K562 (cell line): ENCODE data around the gene MMP21. TPM values are rescaled to one million over a fixed set of nuclear protein-coding genes. Genes with fewer than 3 reads are reported as not detected.

Experiments used
- ATAC-seq: fragments of 200-7000 bp; cut with Tn5 transposase; 3 replicates; pipeline ENCODE4 v1.9.1; 2020; ENCODE audit warnings: moderate library complexity
- BruUV-seq: library from RNA; stranded (reverse); fragments of 400-500 nt; replicated peaks from 2 replicates; lab custom pipeline; 2021; lab: Mats Ljungman, UMichigan
- CTCF ChIA-PET: fragments of 300-600 bp; formaldehyde crosslinking; extraction: SDS; loops from one replicate; lab custom pipeline; 2021; ENCODE audit warnings: low intra/inter-chr PET ratio; lab: Yijun Ruan, JAX
- POLR2A ChIA-PET: fragments of 300-600, 350-650 bp; sonication (Branson Sonifier 250); formaldehyde crosslinking; extraction: SDS; loops from one replicate; lab custom pipeline; 2021; ENCODE audit warnings: antibody characterized with exemption, inconsistent platforms; lab: Yijun Ruan, JAX
- DNase-seq, 4 experiments: peaks; one replicate each; pipeline versions ENCODE4 v3.0.0 to v3.0.0-alpha.2; 2011 to 2018; ENCODE audit warnings: low spot score in 3 of 4, mixed read lengths in 3 of 4; ENCODE audit errors: extremely low read depth in 1 of 4
- FAIRE-seq: peaks from 2 replicates; lab custom pipeline; 2011; peaks lifted over from hg19 to GRCh38; lab: Jason Lieb, UNC
- H2AFZ ChIP-seq: 2 replicates; pipeline ENCODE4 v1.6.0; 2011; ENCODE audit warnings: low read depth, low read length, control low read depth, inconsistent platforms
- H3K27ac ChIP-seq: fragments of 200-600 bp; 3 replicates; pipeline ENCODE4 v1.8.0; 2011; ENCODE audit warnings: low read depth, mild to moderate bottlenecking, control low read depth, inconsistent platforms, low read length, moderate library complexity, mixed read lengths; ENCODE audit errors: extremely low read depth
- H3K27me3 ChIP-seq, 2 experiments: fragments of 300-600 bp in 1 of 2; 2 replicates in 1 of 2; 3 replicates in 1 of 2; pipeline versions ENCODE4 v1.6.0 to v1.8.0; 2011; ENCODE audit warnings: inconsistent platforms in 2 of 2, low read length in 2 of 2, mild to moderate bottlenecking in 1 of 2, mixed read lengths in 1 of 2, moderate library complexity in 1 of 2; ENCODE audit not compliant: control insufficient read depth in 2 of 2, insufficient read depth in 2 of 2
- H3K36me3 ChIP-seq: fragments of 300-600 bp; 3 replicates; pipeline ENCODE4 v1.8.0; 2011; ENCODE audit warnings: mild to moderate bottlenecking, low read length, inconsistent platforms; ENCODE audit not compliant: control insufficient read depth, insufficient read depth
- H3K4me1 ChIP-seq, 2 experiments: fragments of 200-600 bp in 1 of 2; replicated peaks in 1 of 2; 2 replicates in 1 of 2; 3 replicates in 1 of 2; pipeline versions ENCODE4 v1.5.1 to v1.8.0; 2011; ENCODE audit warnings: inconsistent platforms in 2 of 2, low read length in 2 of 2, mild to moderate bottlenecking in 1 of 2, mixed read lengths in 1 of 2, moderate library complexity in 1 of 2; ENCODE audit not compliant: control insufficient read depth in 2 of 2, insufficient read depth in 2 of 2
- H3K4me2 ChIP-seq: 2 replicates; pipeline ENCODE4 v1.6.1; 2011; ENCODE audit warnings: low read length, control low read depth, inconsistent platforms, mixed read lengths; ENCODE audit not compliant: insufficient read depth
- H3K4me3 ChIP-seq: fragments of 200-600 bp; sonication (generic), shearing (Covaris generic); 2 replicates; pipeline ENCODE4 v1.5.1; 2016; ENCODE audit warnings: control low read depth, inconsistent platforms
- H3K79me2 ChIP-seq: fragments of 200-600 bp; 3 replicates; pipeline ENCODE4 v1.8.0; 2011; ENCODE audit warnings: low read length, inconsistent platforms; ENCODE audit not compliant: control insufficient read depth, insufficient read depth
- H3K9ac ChIP-seq, 2 experiments: 2 replicates each; pipeline versions ENCODE4 v1.6.0 to v1.6.1; 2011; ENCODE audit warnings: low read depth in 2 of 2, low read length in 2 of 2, control low read depth in 1 of 2, inconsistent platforms in 1 of 2, mild to moderate bottlenecking in 1 of 2, mixed read lengths in 1 of 2; ENCODE audit not compliant: insufficient read depth in 1 of 2
- H3K9me1 ChIP-seq: one replicate; pipeline ENCODE4 v1.6.0; 2011; ENCODE audit warnings: inconsistent platforms, mild to moderate bottlenecking, low read length, moderate library complexity; ENCODE audit not compliant: control insufficient read depth, insufficient read depth
- H3K9me3 ChIP-seq: replicated peaks from 2 replicates; pipeline ENCODE4 v1.5.1; 2011; ENCODE audit warnings: low read depth, low read length, inconsistent platforms; ENCODE audit not compliant: control insufficient read depth, insufficient read depth
- H4K20me1 ChIP-seq: replicated peaks from 2 replicates; pipeline ENCODE4 v1.6.1; 2011; ENCODE audit warnings: low read length, inconsistent platforms, mixed read lengths; ENCODE audit not compliant: control insufficient read depth, insufficient read depth
- KDM4B ChIP-seq, 2 experiments: fragments of 450-650 bp in 1 of 2; sonication (generic) in 1 of 2; IDR thresholded peaks; 2 replicates each; pipeline ENCODE4 v1.6.1; 2016 to 2017; ENCODE audit warnings: borderline replicate concordance in 2 of 2, antibody characterized with exemption in 1 of 2, low read depth in 1 of 2, mild to moderate bottlenecking in 1 of 2
- SMC3 ChIP-seq: conservative IDR thresholded peaks from 2 replicates; pipeline ENCODE4 v1.6.1; 2011; ENCODE audit warnings: low read depth, low read length, improper control_type of control experiment; ENCODE audit not compliant: insufficient read depth
- TEAD2 ChIP-seq: fragments of 450-650 bp; IDR thresholded peaks from 2 replicates; pipeline ENCODE4 v1.6.1; 2016; ENCODE audit warnings: missing genetic modification characterization, control low read depth, missing compliant biosample characterization
- ZBTB49 ChIP-seq: sonication (generic); formaldehyde crosslinking; IDR thresholded peaks from 2 replicates; pipeline ENCODE4 v1.8.0; 2022; ENCODE audit warnings: missing genetic modification reagents, mild to moderate bottlenecking, borderline replicate concordance
- WGBS: fragments of 100-300 bp; shearing (Covaris generic); methylation state at CpG from one replicate; pipeline ENCODE4 v1.1.6; 2016; ENCODE audit warnings: low coverage, mixed read lengths; ENCODE audit not compliant: insufficient coverage; ENCODE audit errors: missing lambda C conversion rate; 5-methylcytosine and 5-hydroxymethylcytosine counted together
- in situ Hi-C: fragments of 300-500 bp; cut with MboI; formaldehyde crosslinking; loops from 4 replicates; pipeline ENCODE4 v1.15.0; 2018; ENCODE audit warnings: inconsistent platforms, mixed read lengths
- intact Hi-C: fragments of 100-400 bp; cut with micrococcal nuclease; formaldehyde crosslinking; loops from 2 replicates; pipeline ENCODE4 v1.14.2; 2022
- polyA plus RNA-seq, 8 experiments: library from polyadenylated mRNA; depleted of rRNA in 4 of 8; stranded (reverse) in 5 of 8; unstranded in 3 of 8; fragments of >200 nt; fragmentation: Nextera tagmentation in 2 of 8; fragmentation: Illumina TruSeq in 1 of 8; extraction: Ambion mirVana in 2 of 8; extraction: Trizol in 1 of 8; gene quantifications; 2 replicates each; pipeline versions ENCODE4 v1.2.1 to v1.2.3, GENCODE V29; 2011 to 2014; ENCODE audit warnings: inconsistent platforms in 1 of 8, missing spikeins in 1 of 8
- total RNA-seq, 7 experiments: library from RNA; depleted of rRNA in 6 of 7; stranded (reverse); fragments of >200 nt in 6 of 7; fragmentation: Illumina TruSeq in 2 of 7; extraction: Trizol in 2 of 7; gene quantifications; 2 replicates each; pipeline versions ENCODE4 v1.2.1 to v1.2.3, GENCODE V29; 2011 to 2021; ENCODE audit warnings: low replicate concordance in 1 of 7

Gene MMP21
- total and polyA plus RNA-seq, 9 of the 15 experiments (the other 6 are each of a cell fraction or from before 2014, with no cell fraction given): not detected

- Histone ChIP-seq H3K27ac (no peak overlapping the region), H3K36me3 (no peaks in the 10 kb centered on the region), H3K79me2 (no peaks in the 10 kb centered on the region), H3K4me2 (no peak overlapping the region), H3K9me1 (no peaks in the 10 kb centered on the region), H3K4me3 (no peak overlapping the region), H3K27me3 (no peaks in the 10 kb centered on the region), H3K9me3 (no peaks in the 10 kb centered on the region), H4K20me1 (no peaks in the 10 kb centered on the region), H3K9ac (no peak overlapping the region), H3K4me1 (no peaks in the 10 kb centered on the region), H2AFZ (no peak overlapping the region)
- CTCF ChIA-PET: no interaction called here
- FAIRE-seq (no peak), DNase-seq (no peak), ATAC-seq (no peak)
- 52% methylated on average over 8 of the region's 11 CpGs for WGBS
- BruUV-seq: no TSS peak
- intact Hi-C loops (no loop called here), in situ Hi-C loops (no loop called here)
- TF ChIP-seq TEAD2 (tag): no peak
- no peak for TF ChIP-seq ZBTB49 (CRISPR knock-in tag)
- no peak for TF ChIP-seq SMC3
- no peak for TF ChIP-seq KDM4B (IDR thresholded peaks at IDR 0.05; ENCODE audit: borderline replicate concordance in 2 of 2, low read depth in 1 of 2)
- POLR2A ChIA-PET: no interaction called here
These were observed 6.4 kb upstream of the MMP21 start for GRCh38 chr10:125782054-125782453.
